ENCODE results near the gene PRKCH.

PRKCH gene

DNA sequence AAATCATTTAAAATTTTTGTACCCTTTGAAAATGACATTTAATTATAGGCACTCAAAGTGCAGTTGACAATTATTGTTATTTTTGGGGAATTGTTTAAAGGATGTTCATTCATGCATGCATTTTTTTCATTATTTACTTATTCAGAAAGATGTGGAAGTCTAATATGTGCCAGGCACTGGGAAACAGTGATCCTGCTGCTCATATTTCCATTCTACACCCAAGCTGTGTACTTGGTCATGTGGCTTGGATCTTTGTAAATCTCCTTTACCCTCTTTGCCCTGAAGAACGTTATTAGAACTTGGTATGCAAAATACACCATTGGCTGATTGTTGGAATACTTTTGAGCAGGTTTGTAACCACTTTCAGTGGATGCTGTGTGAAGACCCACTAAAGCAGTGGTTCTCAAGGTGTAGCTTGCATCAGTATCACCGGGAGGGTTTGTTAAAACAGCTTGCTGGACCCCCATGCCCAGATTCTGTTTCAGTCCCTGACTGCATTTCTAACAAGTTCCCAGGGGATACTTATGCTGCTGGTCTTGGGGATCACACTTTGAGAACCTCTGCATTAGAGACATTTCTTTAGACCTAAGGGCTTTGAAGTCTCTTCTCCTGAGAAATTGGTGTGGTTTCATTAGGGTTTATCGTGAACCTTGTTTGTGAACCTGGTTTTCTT is 47.5 kb downstream of the PRKCH start:
- DNase-seq = no peak

GRCh38 chr14:61369454-61369810 is 48.1 kb downstream of the PRKCH start:
- DNase-seq = no peak

DNA sequence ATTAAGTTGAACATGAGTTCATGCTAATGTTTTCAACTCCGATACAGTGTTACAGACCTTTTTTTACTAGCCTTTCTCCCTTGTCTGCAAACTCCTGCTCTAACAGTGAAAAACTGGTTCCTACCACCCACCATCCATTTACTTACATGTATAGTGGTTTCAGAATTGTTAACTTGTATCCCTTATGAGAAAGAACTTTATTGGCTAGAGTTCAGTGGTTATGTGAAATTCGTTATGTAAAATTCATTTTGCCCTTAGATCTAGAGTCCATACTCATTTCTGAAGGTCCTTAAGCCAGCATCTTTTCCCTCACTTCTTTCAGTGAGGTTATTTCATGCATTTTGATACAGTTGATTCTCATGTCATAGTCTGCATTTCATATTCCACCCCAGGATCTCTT is 51.0 kb downstream of the PRKCH start:
- DNase-seq = no peak

GRCh38 chr14:61372842-61373555 is 51.6 kb downstream of the PRKCH start:
- DNase-seq = no peak

- no peak for DNase-seq
Observed at GRCh38 chr14:61374284-61374683, 52.9 kb downstream of the PRKCH start.

GRCh38 chr14:61375218-61375617 is 53.8 kb downstream of the PRKCH start:
- no peak for DNase-seq

- DNase-seq = no peak
Observed at GRCh38 chr14:61376314-61376713, 54.9 kb downstream of the PRKCH start.

GRCh38 chr14:61377749-61378148 is 56.4 kb downstream of the PRKCH start:
- DNase-seq = no peak

DNA sequence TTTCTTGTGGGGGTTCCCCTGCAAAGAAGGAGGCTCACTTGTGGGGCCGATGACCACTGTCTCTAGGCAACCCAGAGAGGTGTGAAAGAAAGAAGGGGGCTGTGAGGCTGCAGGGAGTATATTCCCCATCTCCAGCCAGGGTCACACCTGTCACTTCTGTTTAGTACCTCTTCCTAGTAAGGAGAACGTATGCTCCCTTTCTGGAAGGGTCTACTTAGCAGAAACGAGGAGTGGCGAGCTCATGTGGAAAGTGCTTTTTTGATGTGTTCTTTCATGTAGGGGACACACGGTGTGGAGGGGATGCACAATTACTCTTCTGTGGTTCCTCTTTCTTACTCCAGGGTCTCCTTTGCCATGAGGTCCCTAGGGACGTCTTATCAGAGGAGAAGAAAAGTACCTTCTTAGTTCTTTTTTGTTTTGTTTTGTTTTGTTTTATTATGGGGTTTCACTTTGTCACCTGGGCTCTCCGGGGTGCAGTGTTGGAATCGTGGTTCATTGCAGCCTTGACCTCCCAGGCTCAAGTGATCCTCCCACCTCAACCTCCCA is 58.3 kb downstream of the PRKCH start:
- no peak for DNase-seq

- DNase-seq = no peak
Observed at GRCh38 chr14:61380984-61381383, 59.6 kb downstream of the PRKCH start.

- DNase-seq = no peak
Observed at GRCh38 chr14:61381553-61381952, 60.2 kb downstream of the PRKCH start.

- no peak for DNase-seq
Observed at GRCh38 chr14:61382842-61383241, 61.5 kb downstream of the PRKCH start.

GRCh38 chr14:61385002-61385685 is 63.8 kb downstream of the PRKCH start:
- peak; percentile 15 for DNase-seq

- no peak for DNase-seq
Observed at GRCh38 chr14:61386173-61386772, 64.9 kb downstream of the PRKCH start.

- DNase-seq = no peak
Observed at GRCh38 chr14:61387076-61387475, 65.7 kb downstream of the PRKCH start.

DNA sequence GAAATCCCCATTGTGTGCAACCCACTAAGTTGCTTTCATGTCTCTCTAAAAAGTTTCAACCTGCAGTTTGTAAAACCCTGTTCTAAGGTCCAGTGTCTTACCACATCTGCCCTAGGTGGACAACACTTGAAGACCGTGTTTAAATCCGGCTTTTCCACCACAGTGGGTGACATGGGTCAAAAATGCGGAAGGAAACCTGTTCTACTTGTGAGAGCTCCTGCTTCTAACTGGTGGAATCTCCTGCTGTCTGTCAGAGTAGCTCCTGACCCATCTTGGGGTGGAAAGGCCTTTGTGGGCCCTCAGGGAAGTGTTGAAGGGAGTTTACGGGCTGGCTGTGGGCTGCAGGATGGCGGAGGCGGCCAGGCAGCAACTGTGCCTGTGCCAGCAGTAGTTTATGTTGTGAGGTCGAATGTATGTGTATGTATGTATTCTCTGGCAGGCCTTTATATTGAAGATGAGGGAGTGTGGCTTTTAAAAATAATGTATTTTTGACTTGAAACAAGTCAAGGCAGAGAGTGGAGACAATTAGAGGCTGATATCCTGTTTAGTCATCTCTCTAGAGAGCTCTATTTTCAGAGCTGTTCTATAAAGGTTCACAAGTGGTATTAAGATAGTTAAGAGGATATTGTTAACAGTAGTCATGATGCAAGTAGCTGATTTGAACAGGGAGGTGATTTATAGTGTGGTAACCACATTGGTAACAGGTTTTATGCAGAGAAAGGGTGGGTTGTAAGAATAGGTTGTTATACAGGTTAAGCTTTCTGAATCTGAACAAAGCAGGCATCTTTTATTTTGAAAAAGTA is 67.0 kb downstream of the PRKCH start:
- DNase-seq = peak; percentile 14

DNA sequence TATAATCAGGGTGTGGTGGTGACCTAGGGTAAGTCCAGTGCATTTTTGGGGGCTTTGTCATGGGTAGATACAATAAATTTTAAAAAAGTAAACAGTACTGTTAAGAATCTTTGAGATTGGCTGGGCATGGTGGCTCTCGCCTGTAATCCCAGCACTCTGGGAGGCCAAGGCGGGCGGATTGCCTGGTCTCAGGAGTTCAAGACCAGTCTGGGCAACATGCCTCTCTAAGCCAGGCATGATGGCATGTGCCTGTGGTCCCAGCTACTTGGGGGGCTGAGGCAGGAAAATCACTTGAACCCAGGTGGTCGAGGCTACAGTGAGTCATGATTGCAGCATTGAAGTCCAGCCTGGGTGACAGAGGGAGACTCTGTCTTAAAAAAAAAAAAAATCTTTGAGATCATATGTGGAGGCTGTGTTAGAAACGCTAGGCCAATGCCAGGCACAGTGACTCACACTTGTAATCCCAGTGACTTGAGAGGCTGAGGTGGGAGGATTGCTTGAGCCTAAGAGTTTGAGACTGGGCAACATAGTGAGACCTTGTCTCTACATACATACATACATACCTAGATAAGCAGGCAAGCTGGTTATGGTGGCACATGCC is 67.7 kb downstream of the PRKCH start:
- no peak for DNase-seq

DNA sequence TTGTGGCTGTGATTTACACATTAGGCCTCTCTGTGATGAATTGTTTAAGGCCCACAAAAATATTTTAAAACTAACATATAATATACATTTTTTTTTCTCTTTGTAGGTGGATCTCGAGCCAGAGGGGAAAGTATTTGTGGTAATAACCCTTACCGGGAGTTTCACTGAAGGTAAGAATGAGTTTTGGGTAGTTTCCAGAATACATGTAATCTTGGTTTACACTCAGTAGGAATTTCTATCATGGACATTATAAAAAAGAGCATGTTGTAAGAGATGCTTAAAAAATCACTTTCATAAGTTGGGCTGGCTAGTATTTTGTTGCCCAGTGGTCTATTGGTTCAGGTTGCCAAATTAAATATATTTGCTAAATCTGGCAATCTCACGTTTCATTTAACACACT is 69.7 kb downstream of the PRKCH start:
- DNase-seq = no peak

DNA sequence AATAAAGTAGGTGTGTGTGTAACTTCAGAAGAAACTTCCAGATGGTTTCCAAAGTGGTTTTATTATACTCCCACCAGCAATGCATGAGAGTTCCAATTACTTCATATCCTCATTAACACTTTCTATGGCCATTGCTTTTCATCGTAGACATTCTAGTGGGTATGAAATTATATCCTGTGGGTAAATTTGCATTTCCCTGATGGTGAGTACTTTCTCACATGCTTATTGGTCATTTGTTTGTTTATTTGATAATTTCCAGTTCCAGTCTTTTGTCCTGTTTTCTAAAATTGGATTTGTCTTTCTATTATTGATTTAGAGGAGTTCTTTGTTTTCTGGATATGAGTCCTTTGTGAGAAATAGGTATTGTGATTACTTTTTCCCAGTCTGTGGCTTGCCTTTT is 70.9 kb downstream of the PRKCH start:
- no peak for DNase-seq

GRCh38 chr14:61394542-61394941 is 73.2 kb downstream of the PRKCH start:
- DNase-seq = no peak

GRCh38 chr14:61395115-61395725 is 73.8 kb downstream of the PRKCH start:
- no peak for DNase-seq

DNA sequence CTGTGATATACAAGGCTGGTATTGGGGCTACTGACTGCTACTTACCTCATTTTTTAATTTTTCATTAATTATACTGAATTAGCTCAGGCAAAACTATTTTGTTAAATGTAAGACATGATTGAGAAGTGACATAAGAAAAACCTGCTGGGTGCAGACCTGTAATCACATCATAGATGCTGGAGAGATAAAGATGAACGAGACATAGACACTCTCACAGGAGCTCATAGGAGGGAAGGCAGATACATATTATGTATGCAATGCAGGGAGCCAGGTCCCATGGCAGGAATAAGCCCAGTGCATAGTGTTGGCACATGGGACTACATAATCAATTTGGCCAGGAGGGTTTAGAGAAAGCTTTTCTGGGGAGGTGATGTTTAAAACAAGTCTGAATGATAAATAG is 74.9 kb downstream of the PRKCH start:
- DNase-seq = no peak
